ENCODE results near the gene SUGCT.
A peak's percentile ranks its signal among the peaks of the same experiment; 100 is the strongest.

SUGCT gene

GRCh38 chr7:40755438-40755837 is 620.6 kb downstream of the SUGCT start:
- DNase-seq = no peak

GRCh38 chr7:40757109-40757508 is 622.3 kb downstream of the SUGCT start:
- DNase-seq = no peak

GRCh38 chr7:40758590-40758989 is 623.8 kb downstream of the SUGCT start:
- DNase-seq = no peak

- no peak for DNase-seq
Observed at GRCh38 chr7:40760293-40760964, 625.6 kb downstream of the SUGCT start.

- no peak for DNase-seq
Observed at GRCh38 chr7:40760987-40761386, 626.2 kb downstream of the SUGCT start.

- DNase-seq = no peak
Observed at GRCh38 chr7:40761762-40762560, 627.2 kb downstream of the SUGCT start.

- DNase-seq = peak; percentile 79
Observed at GRCh38 chr7:40763319-40764287, 628.8 kb downstream of the SUGCT start.

- DNase-seq = no peak
Observed at GRCh38 chr7:40765639-40766038, 630.8 kb downstream of the SUGCT start.

- no peak for DNase-seq
Observed at GRCh38 chr7:40772096-40772495, 637.3 kb downstream of the SUGCT start.

- no peak for DNase-seq
Observed at GRCh38 chr7:40773656-40774055, 638.9 kb downstream of the SUGCT start.

GRCh38 chr7:40775877-40776276 is 641.1 kb downstream of the SUGCT start:
- no peak for DNase-seq

GRCh38 chr7:40777730-40778312 is 643.0 kb downstream of the SUGCT start:
- DNase-seq = no peak

- no peak for DNase-seq
Observed at GRCh38 chr7:40780460-40780859, 645.7 kb downstream of the SUGCT start.

GRCh38 chr7:40782836-40783235 is 648.0 kb downstream of the SUGCT start:
- DNase-seq = no peak

GRCh38 chr7:40784176-40784575 is 649.4 kb downstream of the SUGCT start:
- no peak for DNase-seq

GRCh38 chr7:40786909-40787308 is 652.1 kb downstream of the SUGCT start:
- DNase-seq = no peak

- no peak for DNase-seq
Observed at GRCh38 chr7:40793132-40793531, 658.3 kb downstream of the SUGCT start.

GRCh38 chr7:40795607-40796006 is 660.8 kb downstream of the SUGCT start:
- no peak for DNase-seq

GRCh38 chr7:40796723-40797122 is 661.9 kb downstream of the SUGCT start:
- no peak for DNase-seq

- DNase-seq = no peak
Observed at GRCh38 chr7:40798613-40799012, 663.8 kb downstream of the SUGCT start.

GRCh38 chr7:40799493-40800403 is 664.9 kb downstream of the SUGCT start:
- DNase-seq = no peak

GRCh38 chr7:40800771-40801170 is 666.0 kb downstream of the SUGCT start:
- no peak for DNase-seq

Data from HCEC 1CT (cell line).